Tibial artery (tissue), 4 donors: ENCODE results near the gene CD180.
A peak's percentile ranks its signal among the peaks of the same experiment; 100 is the strongest.

ENCODE experiments used
- DNase-seq, 2 donors: peaks; one replicate each; pipeline ENCODE4 v3.0.0-alpha.2; 2019
- H3K27ac ChIP-seq, 2 donors: fragments of 200-600 bp; sonication (generic) in 1 of 2; 1 replicate in 1 of 2; 2 replicates in 1 of 2; pipeline ENCODE4 v1.5.1; 2018 to 2019; ENCODE audit warnings: mild to moderate bottlenecking in 1 of 2
- H3K27me3 ChIP-seq, 2 donors: fragments of 200-600 bp; sonication (generic) in 1 of 2; one replicate each; pipeline versions ENCODE4 v1.5.1 to v1.6.0; 2016 to 2019
- H3K36me3 ChIP-seq, 3 donors: fragments of 200-600 bp; sonication (generic) in 2 of 3; one replicate each; pipeline ENCODE4 v1.5.1; 2016 to 2019; ENCODE audit warnings: mild to moderate bottlenecking in 2 of 3
- H3K4me1 ChIP-seq, 4 donors: fragments of 200-600 bp; sonication (generic) in 2 of 4; 1 replicate in 3 of 4; 2 replicates in 1 of 4; pipeline ENCODE4 v1.5.1; 2016 to 2019
- H3K4me3 ChIP-seq, 2 donors: fragments of 200-600 bp; sonication (generic) in 1 of 2; 1 replicate in 1 of 2; 2 replicates in 1 of 2; pipeline ENCODE4 v1.5.1; 2018 to 2019; ENCODE audit warnings: mild to moderate bottlenecking in 2 of 2
- H3K9me3 ChIP-seq, 3 donors: fragments of 200-600 bp; sonication (generic) in 1 of 3; one replicate each; pipeline ENCODE4 v1.5.1; 2016 to 2019
- intact Hi-C: fragments of 100-400 bp; cut with DNase I; formaldehyde crosslinking; loops from one replicate; pipeline ENCODE4 v1.15.0; 2023; ENCODE audit warnings: low total_unique reads
- TF ChIP-seq, protein P1 (sequence below), 2 experiments: fragments of 200-600 bp in 1 of 2; fragments of 450-650 bp in 1 of 2; IDR thresholded peaks; one replicate each; pipeline ENCODE4 v1.5.1; 2017 to 2019; ENCODE audit warnings: antibody characterized with exemption in 2 of 2, mild to moderate bottlenecking in 1 of 2, moderate library complexity in 1 of 2

The CD180 gene

DNA sequence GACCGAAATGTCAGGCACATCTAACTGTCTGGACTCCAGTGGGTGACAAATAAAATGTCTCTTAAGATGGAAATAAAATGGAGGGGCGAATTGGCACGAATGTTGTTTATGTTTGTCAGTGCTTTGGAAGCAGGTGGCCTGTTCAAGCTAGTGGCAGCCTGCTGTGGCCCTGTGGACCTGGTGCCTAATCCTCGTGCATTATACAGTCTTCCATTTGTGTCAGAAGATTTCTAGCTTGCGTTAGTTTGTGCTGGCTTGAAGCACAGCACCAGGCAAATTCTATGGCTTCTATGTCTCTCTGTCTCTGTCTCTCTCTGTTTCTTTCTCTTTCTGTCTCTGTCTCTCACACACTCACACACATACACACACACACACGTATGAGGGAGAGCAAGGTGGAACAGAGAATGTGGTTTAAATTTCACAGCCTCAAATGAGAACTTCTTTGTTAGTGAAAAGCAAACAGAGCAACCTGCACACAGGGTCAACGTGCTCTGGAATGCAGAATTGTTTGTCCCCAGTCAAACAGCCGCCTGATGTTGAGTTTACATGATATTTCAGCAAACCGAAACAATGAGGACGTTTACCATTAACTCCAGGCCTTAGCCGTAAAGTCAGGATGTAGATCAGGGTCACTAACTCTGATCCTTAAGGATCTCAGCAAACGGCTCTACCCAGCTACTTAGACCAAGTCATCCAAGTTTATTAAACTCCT is 39.0 kb upstream of the CD180 start:
- Histone ChIP-seq H3K4me3 (no peak overlapping the region), H3K4me1 (peaks cover 0 to 12% (median 4%) of the 10 kb centered on the region in 4 donors), H3K9me3 (no peaks in the 10 kb centered on the region), H3K36me3 (no peaks in the 10 kb centered on the region), H3K27ac (no peak overlapping the region), H3K27me3 (no peaks in the 10 kb centered on the region)
- no peak for DNase-seq
- TF ChIP-seq, protein P1, sequence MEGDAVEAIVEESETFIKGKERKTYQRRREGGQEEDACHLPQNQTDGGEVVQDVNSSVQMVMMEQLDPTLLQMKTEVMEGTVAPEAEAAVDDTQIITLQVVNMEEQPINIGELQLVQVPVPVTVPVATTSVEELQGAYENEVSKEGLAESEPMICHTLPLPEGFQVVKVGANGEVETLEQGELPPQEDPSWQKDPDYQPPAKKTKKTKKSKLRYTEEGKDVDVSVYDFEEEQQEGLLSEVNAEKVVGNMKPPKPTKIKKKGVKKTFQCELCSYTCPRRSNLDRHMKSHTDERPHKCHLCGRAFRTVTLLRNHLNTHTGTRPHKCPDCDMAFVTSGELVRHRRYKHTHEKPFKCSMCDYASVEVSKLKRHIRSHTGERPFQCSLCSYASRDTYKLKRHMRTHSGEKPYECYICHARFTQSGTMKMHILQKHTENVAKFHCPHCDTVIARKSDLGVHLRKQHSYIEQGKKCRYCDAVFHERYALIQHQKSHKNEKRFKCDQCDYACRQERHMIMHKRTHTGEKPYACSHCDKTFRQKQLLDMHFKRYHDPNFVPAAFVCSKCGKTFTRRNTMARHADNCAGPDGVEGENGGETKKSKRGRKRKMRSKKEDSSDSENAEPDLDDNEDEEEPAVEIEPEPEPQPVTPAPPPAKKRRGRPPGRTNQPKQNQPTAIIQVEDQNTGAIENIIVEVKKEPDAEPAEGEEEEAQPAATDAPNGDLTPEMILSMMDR (IDR thresholded peaks at IDR 0.05) = no peak
- intact Hi-C loops = no loop called here

DNA sequence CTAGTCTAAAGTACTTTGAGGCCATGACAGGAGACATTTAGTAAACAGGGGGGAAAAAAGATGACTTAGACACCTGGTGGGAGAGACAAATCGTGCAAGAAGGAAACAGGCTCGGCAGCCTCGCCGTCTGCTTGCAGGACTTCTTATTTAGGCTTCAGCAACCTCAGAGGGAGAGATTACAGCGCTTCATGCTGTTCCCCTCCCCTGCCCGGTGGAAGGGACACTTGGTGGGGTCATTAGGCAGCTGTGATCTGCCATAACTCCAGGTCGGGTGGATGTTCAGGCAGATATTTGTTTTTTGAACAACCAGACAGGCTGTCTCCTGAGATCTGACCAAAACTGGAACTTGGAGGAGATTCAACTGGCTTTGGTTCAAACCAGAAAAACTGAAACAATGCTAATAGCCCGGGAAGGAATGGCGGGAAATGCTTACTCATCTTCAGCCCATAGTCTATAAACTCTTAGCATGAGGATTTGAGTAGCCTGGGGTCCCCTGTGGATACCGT is 38.1 kb upstream of the CD180 start:
- Histone ChIP-seq H3K9me3 (peaks cover 0 to 2% (median 0%) of the 10 kb centered on the region in 3 donors), H3K4me3 (peak overlapping the region; percentile 2 to 3), H3K36me3 (no peaks in the 10 kb centered on the region), H3K27ac (no peak overlapping the region), H3K27me3 (no peaks in the 10 kb centered on the region), H3K4me1 (peaks cover 0 to 12% (median 4%) of the 10 kb centered on the region in 4 donors)
- TF ChIP-seq, protein P1 (IDR thresholded peaks at IDR 0.05) = no peak
- intact Hi-C loops = no loop called here
- DNase-seq = no peak

DNA sequence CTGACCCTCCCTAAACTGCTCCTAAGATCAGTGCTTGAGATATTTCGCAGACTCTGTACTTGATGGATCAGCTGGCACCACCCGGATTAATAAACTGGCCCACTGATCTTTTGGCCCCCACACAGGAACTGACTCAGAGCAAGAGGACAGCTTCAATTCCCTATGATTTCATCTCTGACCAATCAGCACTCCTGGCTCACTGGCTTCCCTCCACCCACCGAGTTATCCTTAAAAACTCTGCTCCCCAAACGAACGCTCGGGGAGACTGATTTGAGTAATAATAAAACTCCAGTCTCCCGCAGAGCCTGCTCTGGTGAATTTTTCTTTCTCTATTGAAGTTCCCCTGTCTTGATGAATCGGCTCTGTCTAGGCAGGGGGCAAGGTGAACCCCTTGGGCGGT is 36.5 kb upstream of the CD180 start:
- TF ChIP-seq, protein P1 (IDR thresholded peaks at IDR 0.05) = no peak
- H3K9me3 ChIP-seq = peaks cover 0 to 5% (median 0%) of the 10 kb centered on the region in 3 donors

DNA sequence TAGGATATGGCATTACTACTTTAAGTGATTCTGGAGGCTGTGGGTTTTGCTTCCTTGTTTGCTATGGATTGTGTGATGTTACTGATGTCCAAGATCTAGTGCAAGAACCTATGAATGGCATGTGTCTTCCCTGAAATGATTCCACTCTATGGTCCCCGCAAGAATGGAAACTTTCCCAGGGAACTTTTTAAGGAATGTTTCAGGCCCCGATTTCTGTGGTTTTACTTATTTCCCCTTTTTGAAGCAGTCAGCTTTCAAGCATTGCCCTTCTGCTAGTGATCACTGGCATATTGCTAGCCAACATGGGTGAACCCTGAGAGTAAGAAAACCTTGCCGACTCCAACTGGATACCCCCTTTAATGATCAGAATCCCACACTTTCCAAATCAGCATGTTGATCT is 26.6 kb upstream of the CD180 start:
- intact Hi-C loops = no loop called here
- TF ChIP-seq, protein P1 (IDR thresholded peaks at IDR 0.05) = no peak
- Histone ChIP-seq H3K9me3 (no peaks in the 10 kb centered on the region), H3K4me1 (no peaks in the 10 kb centered on the region), H3K36me3 (no peaks in the 10 kb centered on the region), H3K27me3 (no peaks in the 10 kb centered on the region), H3K27ac (no peak overlapping the region), H3K4me3 (no peak overlapping the region)
- DNase-seq = no peak

More for the DNA sequence above, 36.5 kb upstream of the CD180 start:
- H3K36me3 ChIP-seq = no peaks in the 10 kb centered on the region
- no peak overlapping the region for H3K27ac ChIP-seq
- no peaks in the 10 kb centered on the region for H3K27me3 ChIP-seq
- peaks cover 0 to 12% (median 4%) of the 10 kb centered on the region in 4 donors for H3K4me1 ChIP-seq
- no peak overlapping the region for H3K4me3 ChIP-seq
- intact Hi-C loops = no loop called here
- DNase-seq = no peak

DNA sequence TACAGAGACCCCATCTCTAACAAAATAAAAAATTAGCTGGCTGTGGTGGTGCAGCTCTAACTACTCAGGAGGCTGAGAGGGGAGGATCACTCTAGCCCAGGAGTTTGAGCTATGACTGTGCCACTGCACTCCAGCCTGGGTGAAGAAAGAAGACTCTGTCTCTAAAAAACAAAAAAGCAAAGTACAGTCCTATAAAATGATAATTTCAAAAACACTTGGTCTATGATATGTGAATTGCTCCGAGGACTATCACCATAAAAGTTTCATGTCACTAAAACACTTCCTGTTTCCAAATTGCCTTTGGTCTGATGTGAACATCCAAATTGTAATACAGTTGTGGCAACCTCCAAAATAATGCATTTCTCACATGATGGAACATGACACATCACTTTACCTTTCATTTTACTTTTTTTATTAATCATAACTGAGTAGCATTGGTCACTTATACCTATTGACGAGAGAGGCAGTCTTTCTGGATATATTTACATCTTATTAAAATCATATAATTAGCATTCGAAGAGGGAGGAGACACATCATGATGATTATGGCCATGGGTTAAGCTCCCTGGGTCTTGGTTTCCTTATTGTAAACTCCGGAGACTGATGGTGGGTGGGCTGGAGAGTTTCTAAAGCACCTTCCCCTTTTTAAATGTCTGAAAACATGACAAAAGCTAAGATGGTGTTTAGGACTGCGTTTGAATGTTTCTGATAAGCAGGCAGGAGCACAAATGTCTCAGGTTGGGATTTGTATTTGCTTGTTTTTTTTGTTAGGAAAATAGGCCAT is 25.8 kb upstream of the CD180 start:
- H3K9me3 ChIP-seq = no peaks in the 10 kb centered on the region
- intact Hi-C loops = no loop called here
- H3K4me1 ChIP-seq = no peaks in the 10 kb centered on the region
- TF ChIP-seq, protein P1 (IDR thresholded peaks at IDR 0.05) = no peak
- H3K36me3 ChIP-seq = no peaks in the 10 kb centered on the region
- H3K27ac ChIP-seq = no peak overlapping the region
- DNase-seq = no peak
- H3K27me3 ChIP-seq = no peaks in the 10 kb centered on the region
- no peak overlapping the region for H3K4me3 ChIP-seq
